DMS79 (cell line): ENCODE data around the gene AGPAT2.

Experiments
- DNase-seq: peaks from one replicate; lab custom pipeline; 2025; lab: John Stamatoyannopoulos, UW

AGPAT2 gene

DNA sequence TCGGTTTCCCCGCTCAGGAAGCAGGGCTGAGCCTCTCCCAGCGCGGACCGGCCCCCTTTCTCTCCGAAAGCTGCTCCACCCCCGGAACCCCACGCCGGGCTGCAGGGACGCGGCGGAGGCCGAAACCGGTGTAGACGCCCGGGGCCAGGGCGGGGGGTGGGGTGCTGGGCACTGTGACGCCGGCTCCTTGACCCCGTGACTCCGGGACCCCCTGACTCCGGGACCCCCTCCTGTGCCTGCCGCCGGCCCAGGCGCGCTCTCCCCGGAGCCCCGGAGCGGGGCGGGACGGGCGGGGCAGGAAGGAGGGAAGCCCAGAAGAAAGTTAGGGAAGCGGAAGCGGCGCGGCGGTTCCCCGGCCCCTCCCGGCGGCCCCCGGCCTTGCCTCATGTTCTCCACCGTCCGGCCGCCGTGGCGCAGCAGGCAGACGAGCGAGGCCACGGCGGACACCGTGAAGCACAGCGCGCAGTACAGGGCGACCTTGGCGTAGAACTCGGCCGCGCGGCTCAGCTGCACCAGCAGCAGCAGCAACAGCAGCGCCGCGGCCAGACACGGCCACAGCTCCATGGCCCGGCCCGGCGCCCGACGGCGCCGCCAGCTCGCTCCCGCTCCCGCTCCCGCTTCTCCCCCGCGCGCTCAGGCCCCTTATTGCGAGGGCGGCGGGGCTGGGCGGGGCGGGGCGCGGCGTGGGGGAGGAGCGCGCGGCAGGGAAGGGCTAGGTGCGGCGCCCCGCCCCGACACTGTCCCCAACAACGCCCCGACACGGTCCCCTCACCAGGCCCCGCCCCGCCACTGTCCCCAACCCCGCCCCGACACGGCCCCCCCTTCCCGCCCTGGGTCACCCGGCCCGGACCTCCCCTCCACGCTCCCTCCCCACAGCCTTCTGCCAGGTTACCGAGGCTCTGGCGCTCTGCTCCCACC is at the start of gene AGPAT2:
TSS of gene AGPAT2 (minus strand) at position 664 of the 918 bp plus-strand sequence. CDS start at position 564, 100 bp downstream.
- no peak for DNase-seq

DNA sequence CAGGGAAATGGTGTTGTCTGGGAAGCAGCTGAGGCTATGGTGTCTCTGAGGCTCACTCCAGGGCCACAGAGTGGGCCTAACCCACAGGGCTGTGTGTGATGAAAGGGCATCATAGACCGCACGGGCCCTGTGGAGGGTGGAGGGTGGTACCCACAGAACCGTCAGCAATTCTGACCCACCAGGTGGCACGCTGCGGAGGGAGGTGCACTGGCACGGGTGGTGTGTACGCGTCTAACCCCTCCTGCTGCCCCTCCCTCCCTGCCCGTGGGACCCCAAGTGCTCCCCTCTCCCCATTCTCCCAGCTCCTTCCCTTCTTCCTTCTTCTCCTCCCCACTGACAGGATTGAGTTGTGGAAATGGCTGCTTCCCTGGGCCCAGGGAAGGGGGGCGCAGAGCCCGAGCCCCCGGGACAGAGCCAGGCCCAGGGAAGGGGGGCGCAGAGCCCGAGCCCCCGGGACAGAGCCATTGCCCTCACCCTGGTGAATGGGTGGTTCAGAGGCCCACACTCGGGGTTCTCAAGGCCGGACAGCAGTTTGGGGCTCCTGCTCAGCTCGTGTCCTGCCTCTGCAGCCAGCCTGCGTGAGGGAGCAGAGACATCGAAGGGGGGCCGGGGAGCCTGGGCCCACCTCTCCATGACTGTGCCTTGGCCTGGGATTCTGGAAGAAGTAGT is 48.7 kb upstream of the AGPAT2 start:
- DNase-seq = no peak

DNA sequence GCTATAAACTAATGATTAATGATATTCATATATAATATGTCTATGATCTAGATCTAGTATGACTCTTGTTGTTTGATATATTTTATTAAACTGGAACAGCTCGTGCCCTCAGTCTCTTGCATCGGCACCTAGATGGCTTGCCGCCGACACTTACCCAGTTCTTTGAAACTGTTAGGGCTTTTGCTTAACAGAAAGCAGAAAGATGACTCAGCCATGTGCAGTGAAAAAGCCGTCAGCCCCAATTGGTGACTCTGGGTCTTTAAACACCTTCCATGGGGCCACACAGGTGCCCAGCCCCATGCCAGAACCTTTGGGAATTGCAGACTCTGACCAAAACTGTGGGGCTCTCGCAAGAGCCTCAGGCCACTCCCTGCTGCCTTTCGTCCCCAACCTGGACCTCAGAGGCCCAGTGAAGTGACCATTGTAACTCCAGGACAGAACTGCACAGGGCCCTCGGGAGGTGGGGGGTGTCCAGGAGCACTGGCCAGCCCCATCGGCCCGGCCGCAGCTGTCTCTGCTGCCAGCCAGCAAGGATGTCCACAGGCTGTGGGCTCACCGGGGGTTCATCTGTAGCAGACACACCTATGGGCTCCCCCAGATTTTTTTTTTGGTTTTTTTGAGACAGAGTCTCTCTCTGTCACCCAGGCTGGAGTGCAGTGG is 47.7 kb upstream of the AGPAT2 start:
- no peak for DNase-seq

DNA sequence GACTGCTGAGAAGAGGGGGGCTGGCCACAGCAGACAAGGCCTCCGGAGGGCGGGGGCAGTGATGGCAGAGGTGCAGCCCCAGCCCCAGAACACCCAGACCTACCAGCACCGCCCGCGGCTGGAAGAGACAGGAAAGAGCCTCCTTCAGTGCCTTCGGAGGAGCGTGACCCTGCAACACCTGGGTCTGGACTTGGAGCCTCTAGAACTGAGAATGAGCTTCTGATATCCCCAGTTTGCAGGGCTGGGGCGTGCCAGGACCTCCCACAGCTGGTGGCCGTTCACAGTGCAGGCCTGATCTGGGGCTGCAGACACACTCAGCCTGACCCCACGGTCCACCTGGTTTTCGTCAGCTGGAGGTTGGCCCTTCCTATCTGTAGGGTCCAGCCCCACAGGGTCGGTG is 46.4 kb upstream of the AGPAT2 start:
- no peak for DNase-seq

DNA sequence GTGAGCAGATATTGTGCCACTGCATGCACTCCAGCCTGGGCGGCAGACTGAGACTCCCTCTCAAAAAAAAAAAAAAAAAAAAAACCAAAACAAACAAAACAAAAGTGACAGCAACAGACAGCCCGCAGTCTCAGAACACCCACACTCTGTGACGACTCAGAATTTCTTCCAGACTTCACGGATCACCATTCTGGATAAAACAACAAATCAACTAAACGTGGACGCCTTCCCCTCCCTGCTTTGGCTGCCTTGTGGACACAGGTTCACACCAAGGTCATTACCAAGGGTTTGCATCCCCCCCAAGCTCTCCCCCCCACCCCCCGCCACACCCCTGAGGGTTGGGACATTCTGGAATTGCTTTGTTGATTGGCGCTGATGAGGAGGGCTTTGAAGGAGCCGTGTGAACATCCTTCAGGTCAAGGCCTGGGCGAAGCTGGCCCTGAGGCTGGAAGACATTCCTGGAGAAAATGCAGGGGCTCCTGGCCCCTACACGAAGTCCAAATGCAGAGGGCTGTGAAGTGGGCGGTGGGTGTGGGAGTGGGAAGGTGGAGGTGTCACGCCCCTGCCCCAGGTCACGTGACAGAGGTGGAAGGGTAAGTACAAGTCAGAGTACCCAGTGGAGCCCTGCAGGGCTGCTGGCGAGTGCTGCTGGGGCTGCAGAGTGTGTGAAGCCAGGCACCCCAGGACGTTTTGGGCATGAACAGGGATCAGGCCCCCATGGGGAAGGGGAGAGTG is 45.4 kb upstream of the AGPAT2 start:
- DNase-seq = no peak

DNA sequence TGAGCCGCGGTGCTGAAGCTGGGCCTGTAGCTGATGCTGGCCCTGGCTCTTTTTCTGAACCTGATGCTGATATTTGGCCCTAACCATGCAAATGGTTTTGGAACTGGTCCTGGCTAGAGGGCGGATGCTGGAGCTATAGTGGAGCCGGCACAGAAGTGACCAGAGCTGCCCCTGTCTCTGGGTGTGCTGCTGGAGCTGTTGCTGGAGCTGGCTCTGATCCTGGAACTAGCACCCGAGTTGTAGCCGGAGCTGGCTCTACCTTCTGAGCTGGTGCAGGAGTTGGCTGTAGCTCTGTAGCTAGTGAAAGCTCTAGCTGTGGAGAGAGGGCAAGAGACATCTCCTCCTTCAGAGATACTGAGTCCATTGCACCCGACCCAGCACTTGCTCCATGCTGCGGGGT is 42.7 kb upstream of the AGPAT2 start:
- no peak for DNase-seq

DNA sequence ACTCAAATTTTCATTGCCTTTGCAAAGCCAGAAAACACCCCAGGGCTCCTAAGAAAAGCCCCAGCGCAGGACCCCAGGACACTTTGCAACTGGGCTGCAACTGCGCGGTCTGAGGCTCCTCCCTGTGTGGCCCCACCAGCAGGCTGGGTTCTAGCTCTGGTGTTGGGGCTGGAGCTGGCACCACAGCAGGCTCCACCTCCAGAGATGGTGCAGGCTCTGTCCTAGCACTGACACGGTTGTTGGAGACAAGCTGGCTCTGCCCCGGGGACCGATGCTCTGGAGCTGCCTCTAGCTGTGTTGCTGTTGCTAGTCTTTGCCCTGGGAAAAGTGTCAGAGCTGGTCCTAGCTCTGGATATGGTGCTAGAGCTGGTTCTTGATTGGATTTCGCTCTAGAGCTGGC is 41.9 kb upstream of the AGPAT2 start:
- no peak for DNase-seq

DNA sequence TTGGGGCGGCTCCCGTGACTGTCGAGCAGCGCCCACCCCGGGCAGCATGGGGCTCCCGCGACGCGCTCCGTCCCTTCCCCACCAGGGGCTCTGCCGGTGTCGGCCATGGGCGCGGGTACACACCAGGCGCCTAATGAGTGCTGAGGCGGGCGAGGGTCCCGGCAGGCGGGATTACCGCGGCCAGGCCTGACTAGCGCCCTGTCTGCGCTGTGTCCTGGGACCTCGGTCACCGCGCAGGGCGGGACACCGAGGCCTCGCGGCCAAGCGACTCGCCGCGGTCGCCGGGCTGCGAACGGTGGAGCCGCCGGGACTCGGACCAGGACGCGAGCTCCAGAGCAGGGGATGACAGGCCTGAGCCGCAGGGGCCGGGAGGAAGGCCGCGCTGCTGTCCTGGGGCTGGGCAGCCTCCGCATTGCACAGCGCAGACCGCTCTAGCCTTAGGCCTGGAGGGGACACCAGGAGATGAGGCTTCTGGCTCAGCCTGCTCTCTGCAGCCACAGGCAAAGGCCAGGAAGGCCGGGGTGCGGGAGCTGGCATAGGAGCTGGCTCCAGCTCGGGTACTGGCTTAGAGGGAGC is 41.4 kb upstream of the AGPAT2 start:
- no peak for DNase-seq

DNA sequence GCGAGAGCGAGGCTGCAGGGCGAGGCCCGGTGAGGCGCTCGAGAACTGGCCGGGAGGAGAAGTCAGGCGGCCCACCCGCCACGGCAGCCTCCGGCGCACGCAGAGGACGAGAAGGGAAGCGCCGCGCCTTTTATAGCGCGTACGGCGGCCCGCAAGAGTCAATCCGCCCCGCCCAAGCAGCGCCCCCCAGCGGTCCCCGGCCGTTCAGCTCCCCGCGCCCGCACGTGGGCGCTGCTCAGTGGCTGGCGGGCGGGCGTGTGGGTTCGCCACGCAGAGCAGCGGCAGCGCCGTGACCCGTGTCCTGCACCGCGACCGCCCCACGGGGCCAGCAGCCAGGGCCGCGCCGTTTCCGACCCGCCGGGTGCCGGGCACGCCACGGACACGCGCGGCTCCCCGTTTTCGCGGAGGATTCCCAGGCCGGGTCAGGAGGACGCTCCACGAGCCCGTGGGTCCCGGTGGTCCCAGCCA is 40.9 kb upstream of the AGPAT2 start:
- peak; percentile 23 for DNase-seq

DNA sequence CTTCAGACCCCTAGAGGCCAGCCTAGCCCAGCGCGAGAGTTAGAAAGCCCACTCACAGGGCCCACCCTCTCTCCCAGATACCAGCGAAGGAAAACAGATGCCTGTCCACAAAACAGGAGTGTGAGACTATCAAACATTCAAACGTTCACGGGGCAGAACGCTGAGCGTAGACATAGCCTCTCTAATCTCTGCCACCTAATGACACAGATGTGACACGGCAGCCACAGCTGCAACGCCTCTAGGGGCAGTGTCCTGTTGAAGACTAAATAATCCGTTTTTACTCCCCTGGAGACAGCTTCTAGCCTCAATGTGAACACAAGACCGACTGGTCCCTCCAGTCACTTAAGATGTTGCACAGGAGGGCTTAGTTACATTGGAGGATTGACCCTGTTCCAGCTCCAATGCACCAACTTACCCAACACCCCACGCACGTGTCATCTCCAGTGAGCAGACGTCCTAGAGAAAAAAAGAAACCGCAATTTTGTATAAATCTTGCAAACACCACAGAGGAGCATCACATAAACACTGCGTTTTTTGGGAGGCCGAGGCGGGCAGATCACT is 39.5 kb upstream of the AGPAT2 start:
- DNase-seq = no peak

DNA sequence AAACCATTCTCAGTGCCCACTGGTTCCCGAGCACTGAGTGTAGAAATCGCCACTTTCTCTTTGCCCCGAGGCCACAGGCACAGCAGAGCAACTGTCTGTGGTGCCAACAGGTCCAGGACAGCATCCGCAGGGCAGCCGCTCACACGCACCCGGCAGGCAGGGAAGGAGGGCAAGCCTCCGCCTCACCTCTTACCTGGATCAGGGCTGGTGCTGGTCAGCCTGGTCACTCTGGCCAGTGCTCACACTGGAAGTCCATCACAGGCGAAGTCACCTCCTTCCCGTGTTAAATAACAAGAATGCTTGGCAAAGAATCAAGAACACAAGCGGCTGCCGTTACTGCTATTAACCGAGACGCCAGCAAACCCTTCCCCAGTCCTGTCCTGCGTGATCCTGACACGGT is 38.9 kb upstream of the AGPAT2 start:
- DNase-seq = no peak

DNA sequence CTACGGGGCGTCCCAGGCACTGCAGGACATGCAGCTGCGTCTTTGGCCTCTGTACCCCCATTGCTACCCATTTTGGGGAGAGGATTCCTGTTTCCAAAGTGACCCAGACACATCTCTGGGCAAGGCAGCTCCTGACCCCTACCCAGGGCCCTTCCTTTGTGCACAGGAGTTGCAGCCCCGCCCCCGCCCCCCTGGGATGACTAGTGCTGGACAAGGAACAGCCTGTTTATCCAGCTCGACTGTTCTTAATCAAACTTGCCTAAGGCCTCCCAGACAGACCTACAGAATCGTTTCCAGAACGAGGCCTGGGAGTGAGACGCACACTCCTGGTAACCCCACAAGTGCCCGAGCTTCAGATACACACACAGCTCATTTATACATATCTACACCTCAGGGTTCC is 38.4 kb upstream of the AGPAT2 start:
- no peak for DNase-seq

DNA sequence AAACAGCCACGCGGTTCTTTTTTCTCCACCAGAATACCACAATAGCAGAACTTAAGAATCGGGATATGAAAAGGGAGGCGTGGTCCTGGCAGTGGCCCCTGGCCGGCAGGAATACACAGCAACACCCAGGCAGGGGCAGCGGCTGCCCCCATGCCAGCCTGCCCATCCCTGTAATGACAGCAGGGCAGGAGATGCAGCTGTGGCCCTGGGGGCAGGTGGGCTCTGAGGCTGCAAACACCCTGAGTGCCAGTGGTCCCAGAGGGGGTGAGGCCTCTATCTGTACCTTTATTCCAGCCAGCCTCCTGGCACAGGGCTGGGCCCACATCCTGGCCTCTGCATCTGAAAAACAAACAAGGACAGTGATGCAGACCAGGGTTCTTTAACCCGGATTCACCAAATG is 37.5 kb upstream of the AGPAT2 start:
- no peak for DNase-seq

DNA sequence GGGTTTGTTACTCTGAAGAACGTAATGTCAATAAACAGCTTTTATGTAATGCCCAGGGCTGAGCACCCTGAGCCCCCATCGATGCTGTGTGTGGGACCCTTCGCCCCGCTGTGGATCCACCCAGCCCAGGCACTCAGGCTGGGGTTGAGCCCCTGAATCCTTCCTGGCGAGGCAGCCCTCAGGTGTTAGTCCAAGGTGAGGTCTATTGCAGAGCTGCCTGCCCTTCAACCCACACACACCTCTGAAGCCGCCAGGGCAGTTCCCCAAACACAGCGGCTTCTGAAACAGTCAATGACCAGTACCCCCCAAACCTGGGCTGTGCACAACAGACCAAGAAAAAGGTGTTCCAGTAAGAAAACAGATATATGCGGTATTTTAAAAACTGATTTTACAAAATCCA is 36.7 kb upstream of the AGPAT2 start:
- no peak for DNase-seq

DNA sequence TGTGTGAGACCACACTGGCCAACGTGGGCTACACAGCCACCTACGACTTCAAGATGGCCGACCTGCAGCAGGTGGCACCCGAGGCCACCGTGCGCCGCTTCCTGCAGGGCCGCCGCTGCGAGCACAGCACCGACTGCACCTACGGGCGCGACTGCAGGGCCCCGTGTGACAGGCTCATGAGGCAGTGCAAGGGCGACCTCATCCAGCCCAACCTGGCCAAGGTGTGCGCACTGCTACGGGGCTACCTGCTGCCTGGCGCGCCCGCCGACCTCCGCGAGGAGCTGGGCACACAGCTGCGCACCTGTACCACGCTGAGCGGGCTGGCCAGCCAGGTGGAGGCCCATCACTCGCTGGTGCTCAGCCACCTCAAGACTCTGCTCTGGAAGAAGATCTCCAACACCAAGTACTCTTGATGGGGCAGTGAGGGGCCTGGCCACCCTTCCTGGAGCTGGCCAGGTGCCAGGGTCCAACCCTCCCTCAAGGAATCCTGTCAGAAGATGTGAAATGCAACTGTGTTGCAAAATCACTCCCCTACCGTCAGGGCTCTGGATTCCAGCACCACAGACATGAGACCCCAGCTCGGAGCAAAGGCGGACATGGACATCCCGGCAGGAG is 36.2 kb upstream of the AGPAT2 start:
- DNase-seq = no peak

DNA sequence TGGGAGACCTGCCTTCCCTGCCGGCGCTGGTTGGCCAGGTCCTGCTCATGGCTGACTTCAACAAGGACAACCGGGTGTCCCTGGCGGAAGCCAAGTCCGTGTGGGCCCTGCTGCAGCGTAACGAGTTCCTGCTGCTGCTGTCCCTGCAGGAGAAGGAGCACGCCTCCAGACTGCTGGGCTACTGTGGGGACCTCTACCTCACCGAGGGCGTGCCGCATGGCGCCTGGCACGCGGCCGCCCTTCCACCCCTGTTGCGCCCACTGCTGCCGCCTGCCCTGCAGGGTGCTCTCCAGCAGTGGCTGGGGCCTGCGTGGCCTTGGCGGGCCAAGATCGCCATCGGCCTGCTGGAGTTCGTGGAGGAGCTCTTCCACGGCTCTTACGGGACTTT is 35.7 kb upstream of the AGPAT2 start:
- no peak for DNase-seq

DNA sequence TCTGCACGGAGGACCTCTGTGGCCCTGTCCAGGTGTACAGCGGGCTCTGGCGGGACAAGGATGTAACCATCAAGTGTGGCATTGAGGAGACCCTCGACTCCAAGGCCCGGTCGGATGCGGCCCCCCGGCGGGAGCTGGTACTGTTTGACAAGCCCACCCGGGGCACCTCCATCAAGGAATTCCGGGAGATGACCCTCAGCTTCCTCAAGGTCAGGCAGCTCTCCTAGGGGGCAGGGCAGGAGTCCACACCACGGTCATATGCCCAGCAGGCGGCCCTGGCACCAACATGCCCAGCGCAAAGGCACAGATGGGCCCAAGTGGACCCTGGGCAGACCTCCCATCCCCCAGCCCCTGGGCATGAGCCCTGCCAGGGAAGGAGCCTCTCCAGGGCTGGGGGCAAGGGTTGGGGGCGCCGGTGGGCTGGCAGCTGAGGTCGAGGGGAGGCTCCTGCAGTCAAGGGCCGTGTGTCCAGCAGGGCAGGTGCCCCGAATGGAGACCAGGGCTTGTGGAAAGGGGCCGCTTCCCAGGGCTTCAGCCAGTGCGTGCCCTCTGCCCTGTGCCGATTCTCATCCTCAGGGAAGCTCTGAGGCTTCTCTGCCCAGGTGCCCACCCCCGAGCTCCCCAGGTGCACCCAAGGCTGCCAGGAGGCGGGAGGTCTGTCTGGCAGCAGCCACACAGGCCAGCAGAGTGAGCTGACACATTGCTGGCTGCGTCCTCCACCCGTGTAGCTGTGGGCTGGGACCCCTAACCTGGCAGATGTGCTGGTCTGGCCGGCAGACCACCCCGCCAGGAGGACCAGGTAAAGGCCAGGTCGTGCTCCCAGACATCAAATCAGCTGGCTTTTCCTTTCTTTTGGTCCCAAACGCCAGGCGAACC is 35.1 kb upstream of the AGPAT2 start:
- DNase-seq = no peak

DNA sequence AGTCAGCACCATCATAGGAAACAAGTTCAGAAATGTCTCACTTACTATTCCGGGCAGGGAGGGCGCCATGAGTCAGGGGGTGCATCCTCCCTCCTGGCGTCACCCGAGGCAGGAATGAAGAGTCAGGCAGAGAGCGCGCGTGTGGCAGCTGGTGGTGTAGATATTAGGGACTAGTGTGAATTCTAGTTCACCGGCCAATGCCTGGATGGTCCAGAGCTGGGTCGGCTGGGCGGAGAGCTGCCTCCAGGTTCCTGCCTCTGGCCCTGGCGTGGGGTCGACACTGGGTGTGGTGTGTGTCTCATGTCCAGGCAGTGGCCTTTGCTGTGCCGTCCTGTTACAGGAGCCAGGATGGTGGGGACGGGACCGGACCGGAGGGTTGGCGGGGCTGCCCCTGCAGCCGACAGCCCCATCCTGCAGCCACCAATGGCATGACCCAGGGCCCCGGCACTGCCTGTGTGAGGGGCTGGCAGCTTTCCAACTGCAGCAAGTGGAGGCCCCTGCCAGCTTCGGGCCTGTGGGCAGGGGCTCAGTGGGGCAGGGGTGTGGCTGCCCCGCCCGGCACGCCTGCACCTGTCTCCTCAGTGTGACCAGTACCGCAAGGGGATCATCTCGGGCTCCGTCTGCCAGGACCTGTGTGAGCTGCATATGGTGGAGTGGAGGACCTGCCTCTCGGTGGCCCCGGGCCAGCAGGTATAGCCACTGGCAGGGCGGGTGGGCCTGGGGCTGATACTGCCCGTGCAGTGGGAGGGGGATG is 34.3 kb upstream of the AGPAT2 start:
- no peak for DNase-seq

DNA sequence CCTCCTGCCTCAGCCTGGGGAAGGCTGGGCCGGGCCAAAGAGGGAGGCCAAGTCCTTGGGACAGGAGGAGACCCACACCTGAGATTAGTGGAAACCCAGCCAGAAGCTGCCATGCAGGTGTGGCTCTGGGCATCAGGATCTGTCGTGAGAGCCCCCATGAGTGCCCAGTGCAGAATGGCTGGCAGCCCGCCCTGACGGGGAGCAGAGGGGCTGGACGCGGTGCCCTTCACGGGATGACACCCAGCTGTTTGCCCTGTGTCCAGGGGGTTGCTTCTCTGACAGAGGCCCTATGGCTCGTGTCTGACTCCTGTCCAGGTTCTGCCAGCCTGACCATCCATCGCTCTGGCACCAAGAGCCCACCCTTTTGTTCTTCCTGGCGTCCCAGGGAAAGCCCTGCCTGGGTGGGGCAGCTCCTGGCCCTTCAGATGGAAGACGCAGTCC is 33.7 kb upstream of the AGPAT2 start:
- DNase-seq = no peak
